ENCODE data around the gene STK31.

STK31 gene

GRCh38 chr7:23693224-23693623 lies 16.8 kb upstream of the STK31 start:
- no peak for DNase-seq (ENCODE audit: low spot score)

GRCh38 chr7:23696916-23697441 lies 13.0 kb upstream of the STK31 start:
- DNase-seq (ENCODE audit: low spot score) = peak; percentile 66
- TF ChIP-seq CTCF (IDR thresholded peaks at IDR 0.05; ENCODE audit: extremely low read depth, missing control alignments) = peak; percentile 79

More at GRCh38 chr7:23693224-23693623, 16.8 kb upstream of the STK31 start:
- TF ChIP-seq CTCF (IDR thresholded peaks at IDR 0.05; ENCODE audit: extremely low read depth, missing control alignments) = no peak

- DNase-seq (ENCODE audit: low spot score) = no peak
- no peak for TF ChIP-seq CTCF (IDR thresholded peaks at IDR 0.05; ENCODE audit: extremely low read depth, missing control alignments)
Measured at GRCh38 chr7:23698822-23699221, 11.2 kb upstream of the STK31 start.

GRCh38 chr7:23700046-23700445 lies 10.0 kb upstream of the STK31 start:
- DNase-seq (ENCODE audit: low spot score) = no peak

GRCh38 chr7:23709081-23709750 lies 803 bp upstream of the STK31 start:
- TF ChIP-seq CTCF (IDR thresholded peaks at IDR 0.05; ENCODE audit: extremely low read depth, missing control alignments) = no peak
- DNase-seq (ENCODE audit: low spot score) = no peak

More at GRCh38 chr7:23700046-23700445, 10.0 kb upstream of the STK31 start:
- TF ChIP-seq CTCF (IDR thresholded peaks at IDR 0.05; ENCODE audit: extremely low read depth, missing control alignments) = no peak

- no peak for TF ChIP-seq CTCF (IDR thresholded peaks at IDR 0.05; ENCODE audit: extremely low read depth, missing control alignments)
- DNase-seq (ENCODE audit: low spot score) = peak; percentile 77
Measured at GRCh38 chr7:23712368-23713284, 2.6 kb downstream of the STK31 start.

Data from GM20000 (cell line).